DOHH2 (cell line): ENCODE results near the gene ACTR1B.

Experiments
- EZH2phosphoT487 ChIP-seq: fragments of 200-600 bp; sonication (generic); IDR thresholded peaks from 2 replicates; pipeline ENCODE4 v1.6.1; 2017; ENCODE audit warnings: borderline replicate concordance, mild to moderate bottlenecking, antibody characterized with exemption, low read length, moderate library complexity, mixed read lengths
- TF ChIP-seq, protein P1 (sequence below): fragments of 200-600 bp; sonication (generic); IDR thresholded peaks from one replicate; pipeline ENCODE4 v1.5.1; 2014; ENCODE audit warnings: antibody characterized with exemption, mild to moderate bottlenecking, low read depth, low read length; ENCODE audit not compliant: poor library complexity, severe bottlenecking

DNA sequence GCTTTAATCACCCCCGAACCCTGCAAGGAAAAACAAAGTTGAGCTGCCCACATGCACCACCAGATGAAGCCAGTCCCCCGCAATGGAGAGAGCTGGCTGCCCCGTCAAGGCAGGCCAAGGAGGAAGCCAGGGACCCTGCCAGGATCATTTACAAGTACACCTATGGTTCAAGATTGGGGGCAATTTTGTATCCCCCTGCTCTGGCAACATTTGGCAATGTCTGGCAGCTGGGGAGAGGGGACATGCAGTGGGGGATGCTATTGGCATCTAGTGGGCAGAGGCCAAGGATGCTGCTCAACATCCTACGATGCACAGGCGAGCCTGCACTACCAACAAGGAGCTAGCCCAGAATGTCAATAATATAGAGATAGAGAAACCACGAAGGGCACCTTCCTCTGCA lies 1.9 kb downstream of the ACTR1B start:
- TF ChIP-seq, protein P1, sequence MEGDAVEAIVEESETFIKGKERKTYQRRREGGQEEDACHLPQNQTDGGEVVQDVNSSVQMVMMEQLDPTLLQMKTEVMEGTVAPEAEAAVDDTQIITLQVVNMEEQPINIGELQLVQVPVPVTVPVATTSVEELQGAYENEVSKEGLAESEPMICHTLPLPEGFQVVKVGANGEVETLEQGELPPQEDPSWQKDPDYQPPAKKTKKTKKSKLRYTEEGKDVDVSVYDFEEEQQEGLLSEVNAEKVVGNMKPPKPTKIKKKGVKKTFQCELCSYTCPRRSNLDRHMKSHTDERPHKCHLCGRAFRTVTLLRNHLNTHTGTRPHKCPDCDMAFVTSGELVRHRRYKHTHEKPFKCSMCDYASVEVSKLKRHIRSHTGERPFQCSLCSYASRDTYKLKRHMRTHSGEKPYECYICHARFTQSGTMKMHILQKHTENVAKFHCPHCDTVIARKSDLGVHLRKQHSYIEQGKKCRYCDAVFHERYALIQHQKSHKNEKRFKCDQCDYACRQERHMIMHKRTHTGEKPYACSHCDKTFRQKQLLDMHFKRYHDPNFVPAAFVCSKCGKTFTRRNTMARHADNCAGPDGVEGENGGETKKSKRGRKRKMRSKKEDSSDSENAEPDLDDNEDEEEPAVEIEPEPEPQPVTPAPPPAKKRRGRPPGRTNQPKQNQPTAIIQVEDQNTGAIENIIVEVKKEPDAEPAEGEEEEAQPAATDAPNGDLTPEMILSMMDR = no peak
- TF ChIP-seq EZH2phosphoT487 = no peak
